ENCODE measurements around the gene TNFRSF21.
"Not testable (repeated sequence)": the region's sequence is repeated elsewhere in the genome, so short reads cannot be mapped to it uniquely, and the experiment has no call there.

DNA sequence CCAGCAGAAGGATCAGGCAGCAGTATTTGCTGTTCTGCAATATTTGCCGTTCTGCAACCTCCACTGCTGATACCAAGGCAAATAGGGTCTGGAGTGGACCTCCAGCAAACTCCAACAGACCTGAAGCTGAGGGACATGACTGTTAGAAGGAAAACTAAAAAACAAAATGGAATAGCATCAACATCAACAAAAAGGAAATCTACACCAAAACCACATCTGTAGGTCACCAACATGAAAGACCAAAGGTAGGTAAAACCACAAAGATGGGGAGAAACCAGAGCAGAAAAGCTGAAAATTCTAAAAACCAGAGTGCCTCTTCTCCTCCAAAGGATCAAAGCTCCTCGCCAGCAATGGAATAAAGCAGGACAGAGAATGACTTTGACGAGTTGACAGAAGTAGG lies 18.9 kb upstream of the TNFRSF21 start:
- TF ChIP-seq, protein P1, sequence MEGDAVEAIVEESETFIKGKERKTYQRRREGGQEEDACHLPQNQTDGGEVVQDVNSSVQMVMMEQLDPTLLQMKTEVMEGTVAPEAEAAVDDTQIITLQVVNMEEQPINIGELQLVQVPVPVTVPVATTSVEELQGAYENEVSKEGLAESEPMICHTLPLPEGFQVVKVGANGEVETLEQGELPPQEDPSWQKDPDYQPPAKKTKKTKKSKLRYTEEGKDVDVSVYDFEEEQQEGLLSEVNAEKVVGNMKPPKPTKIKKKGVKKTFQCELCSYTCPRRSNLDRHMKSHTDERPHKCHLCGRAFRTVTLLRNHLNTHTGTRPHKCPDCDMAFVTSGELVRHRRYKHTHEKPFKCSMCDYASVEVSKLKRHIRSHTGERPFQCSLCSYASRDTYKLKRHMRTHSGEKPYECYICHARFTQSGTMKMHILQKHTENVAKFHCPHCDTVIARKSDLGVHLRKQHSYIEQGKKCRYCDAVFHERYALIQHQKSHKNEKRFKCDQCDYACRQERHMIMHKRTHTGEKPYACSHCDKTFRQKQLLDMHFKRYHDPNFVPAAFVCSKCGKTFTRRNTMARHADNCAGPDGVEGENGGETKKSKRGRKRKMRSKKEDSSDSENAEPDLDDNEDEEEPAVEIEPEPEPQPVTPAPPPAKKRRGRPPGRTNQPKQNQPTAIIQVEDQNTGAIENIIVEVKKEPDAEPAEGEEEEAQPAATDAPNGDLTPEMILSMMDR (IDR thresholded peaks at IDR 0.05), result not testable (repeated sequence)
- TF ChIP-seq EP300 (IDR thresholded peaks at IDR 0.05), result not testable (repeated sequence)
